SU-DHL-6 (cell line): ENCODE measurements around the gene RNF152.

Experiments
- EZH2phosphoT487 ChIP-seq: fragments of 200-600 bp; sonication (generic), shearing (Covaris generic); conservative IDR thresholded peaks from 2 replicates; pipeline ENCODE4 v1.6.1; 2018; ENCODE audit warnings: mild to moderate bottlenecking, antibody characterized with exemption, low read length, moderate library complexity, mixed read lengths
- TF ChIP-seq, protein P1 (sequence below): fragments of 200-600 bp; sonication (generic); IDR thresholded peaks from one replicate; pipeline ENCODE4 v1.5.1; 2017; ENCODE audit warnings: antibody characterized with exemption, mild to moderate bottlenecking, low read length, moderate library complexity; ENCODE audit not compliant: insufficient read depth, poor library complexity, severe bottlenecking

DNA sequence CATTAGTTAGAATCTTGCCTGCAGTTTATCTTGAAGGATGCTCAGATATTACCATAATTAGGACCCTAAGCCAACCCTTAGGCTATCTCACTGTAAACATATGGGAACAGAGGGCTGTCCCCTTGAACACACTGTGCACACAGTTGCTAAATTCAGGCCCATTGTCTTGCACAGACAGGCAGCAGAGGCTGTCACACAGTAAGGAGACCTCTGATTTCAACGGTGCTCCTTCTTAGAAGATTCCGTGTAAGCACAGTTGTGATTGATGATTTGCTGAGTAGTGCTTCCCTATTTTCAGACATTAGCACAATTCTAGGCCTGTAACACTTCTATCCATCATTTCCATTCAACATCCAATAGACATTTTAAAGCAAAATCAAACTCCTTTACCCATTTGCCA, 108.0 kb downstream of the RNF152 start:
- TF ChIP-seq, protein P1, sequence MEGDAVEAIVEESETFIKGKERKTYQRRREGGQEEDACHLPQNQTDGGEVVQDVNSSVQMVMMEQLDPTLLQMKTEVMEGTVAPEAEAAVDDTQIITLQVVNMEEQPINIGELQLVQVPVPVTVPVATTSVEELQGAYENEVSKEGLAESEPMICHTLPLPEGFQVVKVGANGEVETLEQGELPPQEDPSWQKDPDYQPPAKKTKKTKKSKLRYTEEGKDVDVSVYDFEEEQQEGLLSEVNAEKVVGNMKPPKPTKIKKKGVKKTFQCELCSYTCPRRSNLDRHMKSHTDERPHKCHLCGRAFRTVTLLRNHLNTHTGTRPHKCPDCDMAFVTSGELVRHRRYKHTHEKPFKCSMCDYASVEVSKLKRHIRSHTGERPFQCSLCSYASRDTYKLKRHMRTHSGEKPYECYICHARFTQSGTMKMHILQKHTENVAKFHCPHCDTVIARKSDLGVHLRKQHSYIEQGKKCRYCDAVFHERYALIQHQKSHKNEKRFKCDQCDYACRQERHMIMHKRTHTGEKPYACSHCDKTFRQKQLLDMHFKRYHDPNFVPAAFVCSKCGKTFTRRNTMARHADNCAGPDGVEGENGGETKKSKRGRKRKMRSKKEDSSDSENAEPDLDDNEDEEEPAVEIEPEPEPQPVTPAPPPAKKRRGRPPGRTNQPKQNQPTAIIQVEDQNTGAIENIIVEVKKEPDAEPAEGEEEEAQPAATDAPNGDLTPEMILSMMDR = no peak
- no peak for TF ChIP-seq EZH2phosphoT487
